Thoracic aorta (tissue), 2 donors: ENCODE results near the gene TRIM9. TPM values are rescaled to one million over a fixed set of nuclear protein-coding genes. Genes with fewer than 3 reads are reported as not detected.

Experiments used
- ATAC-seq: fragments of 150-250 bp; one replicate; pipeline ENCODE4 v1.8.0; 2017; ENCODE audit warnings: low read depth; ENCODE audit not compliant: insufficient number of reproducible peaks, low FRiP score
- DNase-seq: peaks from one replicate; pipeline ENCODE4 v3.0.0-alpha.2; 2020; ENCODE audit warnings: low spot score
- H3K27ac ChIP-seq, 2 donors: fragments of 200-600 bp; sonication (generic); 1 replicate in 1 of 2; 2 replicates in 1 of 2; pipeline ENCODE4 v1.5.1; 2016; ENCODE audit warnings: mild to moderate bottlenecking in 2 of 2, moderate library complexity in 2 of 2
- H3K27me3 ChIP-seq: fragments of 200-600 bp; sonication (generic); replicated peaks from 2 replicates; pipeline ENCODE4 v1.6.0; 2016; ENCODE audit warnings: mild to moderate bottlenecking; ENCODE audit not compliant: insufficient read depth
- H3K36me3 ChIP-seq: fragments of 200-600 bp; sonication (generic); one replicate; pipeline ENCODE4 v1.5.1; 2016
- H3K4me1 ChIP-seq, 2 donors: fragments of 200-600 bp; sonication (generic); 1 replicate in 1 of 2; 2 replicates in 1 of 2; pipeline versions ENCODE4 v1.5.1 to v1.6.0; 2016; ENCODE audit warnings: low read depth in 2 of 2, mild to moderate bottlenecking in 1 of 2; ENCODE audit not compliant: control insufficient read depth in 1 of 2
- H3K4me3 ChIP-seq: fragments of 200-600 bp; sonication (generic); 2 replicates; pipeline ENCODE4 v1.5.1; 2016; ENCODE audit warnings: mild to moderate bottlenecking
- H3K9me3 ChIP-seq: fragments of 200-600 bp; sonication (generic); 2 replicates; pipeline ENCODE4 v1.5.1; 2016
- total RNA-seq, 2 donors: library from RNA; depleted of rRNA; stranded (reverse); fragments of >200 nt; gene quantifications; one replicate each; pipeline versions ENCODE4 v1.1.0 to v1.2.3, GENCODE V29; 2016
- TF ChIP-seq, protein P1 (sequence below): fragments of 200-600 bp; sonication (generic); IDR thresholded peaks from one replicate; pipeline ENCODE4 v1.5.1; 2019; ENCODE audit warnings: antibody characterized with exemption

The TRIM9 gene
- total RNA-seq, 2 donors from 2014 or later: 0.41 to 2.1 TPM

- Histone ChIP-seq H3K36me3 (no peaks in the 10 kb centered on the region), H3K4me3 (no peak overlapping the region), H3K9me3 (no peaks in the 10 kb centered on the region), H3K4me1 (no peaks in the 10 kb centered on the region), H3K27ac (no peak overlapping the region), H3K27me3 (no peaks in the 10 kb centered on the region)
- ATAC-seq (no peak), DNase-seq (no peak)
- TF ChIP-seq, protein P1, sequence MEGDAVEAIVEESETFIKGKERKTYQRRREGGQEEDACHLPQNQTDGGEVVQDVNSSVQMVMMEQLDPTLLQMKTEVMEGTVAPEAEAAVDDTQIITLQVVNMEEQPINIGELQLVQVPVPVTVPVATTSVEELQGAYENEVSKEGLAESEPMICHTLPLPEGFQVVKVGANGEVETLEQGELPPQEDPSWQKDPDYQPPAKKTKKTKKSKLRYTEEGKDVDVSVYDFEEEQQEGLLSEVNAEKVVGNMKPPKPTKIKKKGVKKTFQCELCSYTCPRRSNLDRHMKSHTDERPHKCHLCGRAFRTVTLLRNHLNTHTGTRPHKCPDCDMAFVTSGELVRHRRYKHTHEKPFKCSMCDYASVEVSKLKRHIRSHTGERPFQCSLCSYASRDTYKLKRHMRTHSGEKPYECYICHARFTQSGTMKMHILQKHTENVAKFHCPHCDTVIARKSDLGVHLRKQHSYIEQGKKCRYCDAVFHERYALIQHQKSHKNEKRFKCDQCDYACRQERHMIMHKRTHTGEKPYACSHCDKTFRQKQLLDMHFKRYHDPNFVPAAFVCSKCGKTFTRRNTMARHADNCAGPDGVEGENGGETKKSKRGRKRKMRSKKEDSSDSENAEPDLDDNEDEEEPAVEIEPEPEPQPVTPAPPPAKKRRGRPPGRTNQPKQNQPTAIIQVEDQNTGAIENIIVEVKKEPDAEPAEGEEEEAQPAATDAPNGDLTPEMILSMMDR: no peak
Measured at GRCh38 chr14:51118993-51119392, 24.1 kb upstream of the TRIM9 start.

DNA sequence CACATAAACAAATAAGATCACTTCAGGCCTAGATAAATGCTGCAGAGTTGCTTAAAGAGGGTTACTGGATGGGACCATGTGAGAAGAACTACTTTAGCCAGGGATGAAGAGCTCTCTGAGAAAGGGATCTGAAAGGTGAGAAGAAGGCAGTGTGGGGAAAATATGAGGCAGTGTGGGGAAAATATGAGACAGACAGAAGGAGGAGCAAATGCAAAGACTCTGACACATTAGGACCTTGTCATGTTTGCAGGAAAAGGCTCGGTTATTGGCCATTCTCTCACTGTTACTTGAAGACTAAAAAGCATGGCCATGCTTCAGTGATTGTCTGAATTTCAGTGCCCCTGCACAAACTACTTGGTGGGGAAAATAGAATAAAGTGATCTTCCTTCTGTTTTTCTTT, 22.7 kb upstream of the TRIM9 start:
- no peak for ATAC-seq
- TF ChIP-seq, protein P1: no peak
- DNase-seq: no peak

DNA sequence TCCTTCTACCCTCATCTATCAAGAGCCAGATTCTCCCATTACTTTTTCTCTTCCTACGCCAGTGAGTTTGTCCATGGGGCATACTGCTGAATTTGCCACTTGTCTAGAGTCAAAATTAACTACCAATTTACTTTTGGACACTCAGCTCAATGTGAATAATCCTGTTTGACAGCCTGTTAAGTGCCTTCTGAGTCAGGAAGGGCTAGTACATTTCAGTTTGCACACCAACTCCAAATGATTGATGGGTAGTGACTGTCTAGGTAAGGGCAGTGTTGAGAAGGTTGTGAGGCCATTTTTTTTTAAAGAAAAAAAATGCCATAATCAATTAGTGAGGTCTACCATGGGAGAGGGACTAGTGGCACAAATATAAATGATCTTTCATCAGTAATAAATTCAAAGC, 21.8 kb upstream of the TRIM9 start:
- Histone ChIP-seq H3K9me3 (no peaks in the 10 kb centered on the region), H3K4me3 (no peak overlapping the region), H3K36me3 (no peaks in the 10 kb centered on the region), H3K27ac (no peak overlapping the region), H3K4me1 (no peaks in the 10 kb centered on the region), H3K27me3 (no peaks in the 10 kb centered on the region)
- TF ChIP-seq, protein P1: no peak
- DNase-seq: no peak
- no peak for ATAC-seq

More for the DNA sequence above, 22.7 kb upstream of the TRIM9 start:
- no peak overlapping the region for H3K27ac ChIP-seq
- H3K36me3 ChIP-seq: no peaks in the 10 kb centered on the region
- H3K9me3 ChIP-seq: no peaks in the 10 kb centered on the region
- H3K4me3 ChIP-seq: no peak overlapping the region
- H3K27me3 ChIP-seq: no peaks in the 10 kb centered on the region
- no peaks in the 10 kb centered on the region for H3K4me1 ChIP-seq

- no peaks in the 10 kb centered on the region for H3K9me3 ChIP-seq
- ATAC-seq: no peak
- H3K4me3 ChIP-seq: no peak overlapping the region
- H3K27me3 ChIP-seq: no peaks in the 10 kb centered on the region
- H3K36me3 ChIP-seq: no peaks in the 10 kb centered on the region
- no peak overlapping the region for H3K27ac ChIP-seq
- DNase-seq: no peak
- TF ChIP-seq, protein P1: no peak
- H3K4me1 ChIP-seq: no peaks in the 10 kb centered on the region
Measured at GRCh38 chr14:51109651-51110050, 14.7 kb upstream of the TRIM9 start.

DNA sequence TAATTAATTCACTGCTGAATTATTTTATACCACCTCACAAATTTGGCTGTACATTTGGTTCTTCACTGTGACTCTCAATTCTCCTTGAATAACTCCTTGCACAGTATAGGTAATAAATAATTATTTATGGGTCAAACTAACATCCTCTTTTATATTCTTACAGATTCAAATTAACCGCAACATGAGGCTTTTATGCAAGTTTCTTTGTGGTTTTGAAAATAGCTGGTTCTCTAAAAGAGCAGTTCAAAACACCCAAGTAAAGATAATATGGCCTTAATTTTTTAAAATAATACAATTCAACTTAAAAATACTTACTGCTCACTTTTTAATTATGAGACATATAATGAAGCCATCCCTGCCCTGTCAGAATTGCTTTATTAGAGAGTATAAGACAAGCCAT, 12.9 kb upstream of the TRIM9 start:
- Histone ChIP-seq H3K36me3 (no peaks in the 10 kb centered on the region), H3K27ac (no peak overlapping the region), H3K9me3 (no peaks in the 10 kb centered on the region), H3K4me1 (no peaks in the 10 kb centered on the region), H3K4me3 (no peak overlapping the region), H3K27me3 (no peaks in the 10 kb centered on the region)
- DNase-seq (no peak), ATAC-seq (no peak)
- TF ChIP-seq, protein P1: no peak
